Lung (tissue), 12 donors: Measurements from ENCODE around the gene USP12. TPM values are rescaled to one million over a fixed set of nuclear protein-coding genes. Genes with fewer than 3 reads are reported as not detected.

Source experiments
- ATAC-seq: fragments of 200-7000 bp; cut with Tn5 transposase; one replicate; pipeline ENCODE4 v1.9.1; 2020; ENCODE audit warnings: moderate number of reproducible peaks; ENCODE audit not compliant: insufficient read depth, low FRiP score
- DNase-seq, 3 donors: peaks; one replicate each; pipeline ENCODE4 v3.0.0-alpha.2; 2013 to 2017
- H3K27ac ChIP-seq, 2 donors: one replicate each; pipeline ENCODE4 v1.5.1; 2013; ENCODE audit warnings: mild to moderate bottlenecking in 2 of 2, moderate library complexity in 2 of 2, control low read depth in 1 of 2, inconsistent platforms in 1 of 2, low read depth in 1 of 2, low read length in 1 of 2
- H3K27me3 ChIP-seq, 3 donors: one replicate each; pipeline ENCODE4 v1.5.1; 2013; ENCODE audit warnings: low read length in 2 of 3; ENCODE audit not compliant: control insufficient read depth in 3 of 3, insufficient read depth in 3 of 3
- H3K36me3 ChIP-seq, 4 donors: one replicate each; pipeline ENCODE4 v1.5.1; 2013; ENCODE audit warnings: low read length in 4 of 4, mild to moderate bottlenecking in 1 of 4, moderate library complexity in 1 of 4; ENCODE audit not compliant: control insufficient read depth in 4 of 4, insufficient read depth in 4 of 4
- H3K4me1 ChIP-seq, 5 donors: one replicate each; pipeline ENCODE4 v1.5.1; 2013; ENCODE audit warnings: low read length in 5 of 5, mild to moderate bottlenecking in 2 of 5, moderate library complexity in 1 of 5; ENCODE audit not compliant: control insufficient read depth in 5 of 5, insufficient read depth in 5 of 5
- H3K4me3 ChIP-seq: one replicate; pipeline ENCODE4 v1.5.1; 2013; ENCODE audit warnings: mild to moderate bottlenecking, control low read depth, moderate library complexity
- H3K9ac ChIP-seq, 2 donors: one replicate each; pipeline ENCODE4 v1.5.1; 2013; ENCODE audit warnings: low read length in 2 of 2, control low read depth in 1 of 2; ENCODE audit not compliant: insufficient read depth in 1 of 2
- H3K9me3 ChIP-seq, 4 donors: one replicate each; pipeline ENCODE4 v1.5.1; 2013; ENCODE audit warnings: low read length in 3 of 4, mild to moderate bottlenecking in 1 of 4, moderate library complexity in 1 of 4; ENCODE audit not compliant: control insufficient read depth in 4 of 4, insufficient read depth in 3 of 4
- CTCF ChIP-seq: IDR thresholded peaks from 2 replicates; pipeline ENCODE4 v1.5.1; 2012; ENCODE audit warnings: mild to moderate bottlenecking; ENCODE audit errors: control extremely low read depth, extremely low read depth
- WGBS, 2 donors: extraction: QIAGEN DNeasy Blood & Tissue Kit; methylation state at CpG; one replicate each; pipeline ENCODE4 v1.1.7; 2013; 5-methylcytosine and 5-hydroxymethylcytosine counted together
- polyA plus RNA-seq, 2 donors: library from polyadenylated mRNA; stranded (reverse); fragments of 200-250 nt; gene quantifications; one replicate each; pipeline ENCODE4 v1.2.1, GENCODE V29; 2013
- total RNA-seq, 2 donors: library from RNA; depleted of rRNA in 1 of 2; stranded (reverse); fragments of >200 nt in 1 of 2; gene quantifications; one replicate each; pipeline ENCODE4 v1.2.1, GENCODE V29; 2014 to 2021
- donor health status: control.
- donor health status: control.
- donor health status: Bipolar disorder and iron deficiency.
- donor health status: healthy.
- donor health status: DM: yes; HTN: yes; CAD: no.

USP12 gene
- total and polyA plus RNA-seq, 4 donors: 12.6 to 60.0 (median 19.2) TPM

GRCh38 chr13:27052551-27053208 lies 118.9 kb downstream of the USP12 start:
- WGBS, 2 donors: 72 to 80% methylated on average over 6 of the region's 6 CpGs
- Histone ChIP-seq H3K27me3 (no peaks in the 10 kb centered on the region), H3K9me3 (peaks cover 0 to 6% (median 1%) of the 10 kb centered on the region in 4 donors), H3K27ac (no peak overlapping the region), H3K9ac (no peak overlapping the region), H3K4me3 (no peak overlapping the region), H3K36me3 (no peaks in the 10 kb centered on the region), H3K4me1 (no peaks in the 10 kb centered on the region)
- DNase-seq (no peak), ATAC-seq (no peak)
- TF ChIP-seq CTCF: no peak

- H3K4me3 ChIP-seq: no peak overlapping the region
- no peak overlapping the region for H3K27ac ChIP-seq
- no peak overlapping the region for H3K9ac ChIP-seq
- H3K27me3 ChIP-seq: no peaks in the 10 kb centered on the region
- TF ChIP-seq CTCF: no peak
- DNase-seq (no peak), ATAC-seq (no peak)
- 84 to 93% methylated on average over 13 of the region's 13 CpGs for WGBS, 2 donors
- H3K9me3 ChIP-seq: peaks cover 0 to 6% (median 1%) of the 10 kb centered on the region in 4 donors
- H3K36me3 ChIP-seq: no peaks in the 10 kb centered on the region
- H3K4me1 ChIP-seq: no peaks in the 10 kb centered on the region
These were observed 124.5 kb downstream of the USP12 start for GRCh38 chr13:27047081-27047480.

GRCh38 chr13:27044837-27045570 lies 126.6 kb downstream of the USP12 start:
- peaks cover 0 to 2% (median 0%) of the 10 kb centered on the region in 4 donors for H3K9me3 ChIP-seq
- no peaks in the 10 kb centered on the region for H3K27me3 ChIP-seq
- WGBS, 2 donors: 82 to 86% methylated on average over 15 of the region's 15 CpGs
- no peak overlapping the region for H3K4me3 ChIP-seq
- no peak overlapping the region for H3K9ac ChIP-seq
- ATAC-seq (no peak), DNase-seq (no peak)
- H3K36me3 ChIP-seq: no peaks in the 10 kb centered on the region
- no peaks in the 10 kb centered on the region for H3K4me1 ChIP-seq
- no peak overlapping the region for H3K27ac ChIP-seq
- no peak for TF ChIP-seq CTCF
